Bone marrow (tissue), 2 donors: ENCODE data around the gene DELE1.

Source experiments
- DNase-seq, 2 donors: peaks; one replicate each; lab custom pipeline; 2025; lab: John Stamatoyannopoulos, UW

The DELE1 gene, protein sequence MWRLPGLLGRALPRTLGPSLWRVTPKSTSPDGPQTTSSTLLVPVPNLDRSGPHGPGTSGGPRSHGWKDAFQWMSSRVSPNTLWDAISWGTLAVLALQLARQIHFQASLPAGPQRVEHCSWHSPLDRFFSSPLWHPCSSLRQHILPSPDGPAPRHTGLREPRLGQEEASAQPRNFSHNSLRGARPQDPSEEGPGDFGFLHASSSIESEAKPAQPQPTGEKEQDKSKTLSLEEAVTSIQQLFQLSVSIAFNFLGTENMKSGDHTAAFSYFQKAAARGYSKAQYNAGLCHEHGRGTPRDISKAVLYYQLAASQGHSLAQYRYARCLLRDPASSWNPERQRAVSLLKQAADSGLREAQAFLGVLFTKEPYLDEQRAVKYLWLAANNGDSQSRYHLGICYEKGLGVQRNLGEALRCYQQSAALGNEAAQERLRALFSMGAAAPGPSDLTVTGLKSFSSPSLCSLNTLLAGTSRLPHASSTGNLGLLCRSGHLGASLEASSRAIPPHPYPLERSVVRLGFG

DNA sequence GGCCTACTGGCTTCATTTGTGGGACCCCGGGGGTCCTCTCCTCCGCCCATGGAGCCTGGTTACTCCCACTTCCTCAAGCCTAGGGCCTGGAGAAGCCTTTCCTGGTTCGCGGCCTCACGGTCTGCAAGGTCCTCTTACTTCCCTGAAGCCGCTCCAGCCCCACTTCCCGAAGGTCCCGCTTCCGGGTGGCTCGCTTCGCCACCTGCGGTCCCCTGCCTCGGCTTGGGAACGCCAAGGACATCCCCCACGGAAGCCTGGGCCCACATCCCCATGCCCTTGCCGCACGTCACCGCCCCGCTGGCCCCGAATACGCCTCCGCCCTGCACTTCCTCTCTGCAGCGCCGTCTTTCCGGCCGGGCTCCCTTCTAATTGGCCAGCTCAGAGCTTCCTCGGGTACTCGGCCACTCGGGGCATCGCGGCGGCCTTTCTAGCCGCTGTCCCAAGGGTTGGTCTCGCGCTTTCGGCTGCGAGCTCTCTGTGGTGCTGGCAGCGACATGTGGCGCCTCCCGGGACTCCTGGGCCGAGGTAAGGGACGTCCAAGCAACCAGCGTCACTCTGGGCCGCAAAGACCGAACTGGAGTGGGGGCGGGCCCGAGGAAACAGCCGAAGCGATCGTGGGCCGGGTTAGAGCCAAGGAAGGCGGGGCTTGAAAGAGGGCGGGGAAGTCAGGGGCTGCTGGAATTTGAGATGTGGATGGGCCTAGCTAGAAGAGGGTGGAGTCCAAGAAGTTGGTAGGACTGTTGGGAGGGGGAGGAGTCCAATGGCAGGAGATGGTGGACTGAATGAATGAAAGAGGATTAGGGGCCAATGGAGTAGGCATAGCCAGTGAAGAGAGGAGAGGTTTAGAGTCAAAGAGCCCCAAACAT is at the start of gene DELE1:
Gene DELE1, plus strand, starts transcription at position 424 of the 866 bp plus-strand sequence. Its CDS starts 71 bp downstream, at position 495.
- DNase-seq, result peak; percentile 94 to 99

DNA sequence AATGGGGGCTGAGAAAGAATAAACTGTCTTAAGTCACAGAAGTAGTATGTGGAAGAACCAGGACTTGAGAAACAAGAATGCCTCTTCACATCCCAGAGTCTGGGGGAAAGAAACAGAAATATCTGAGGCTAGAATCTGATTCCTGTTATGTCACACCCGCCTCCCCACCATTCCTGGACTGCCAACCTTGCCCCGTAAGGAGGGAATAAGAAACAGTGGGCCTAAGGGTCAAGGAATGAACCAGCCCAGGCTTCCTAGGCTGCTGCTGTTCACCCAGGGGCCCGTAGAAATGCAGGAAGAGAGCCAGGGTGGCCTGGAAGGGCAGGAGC is 49.8 kb upstream of the DELE1 start:
- DNase-seq, result no peak

DNA sequence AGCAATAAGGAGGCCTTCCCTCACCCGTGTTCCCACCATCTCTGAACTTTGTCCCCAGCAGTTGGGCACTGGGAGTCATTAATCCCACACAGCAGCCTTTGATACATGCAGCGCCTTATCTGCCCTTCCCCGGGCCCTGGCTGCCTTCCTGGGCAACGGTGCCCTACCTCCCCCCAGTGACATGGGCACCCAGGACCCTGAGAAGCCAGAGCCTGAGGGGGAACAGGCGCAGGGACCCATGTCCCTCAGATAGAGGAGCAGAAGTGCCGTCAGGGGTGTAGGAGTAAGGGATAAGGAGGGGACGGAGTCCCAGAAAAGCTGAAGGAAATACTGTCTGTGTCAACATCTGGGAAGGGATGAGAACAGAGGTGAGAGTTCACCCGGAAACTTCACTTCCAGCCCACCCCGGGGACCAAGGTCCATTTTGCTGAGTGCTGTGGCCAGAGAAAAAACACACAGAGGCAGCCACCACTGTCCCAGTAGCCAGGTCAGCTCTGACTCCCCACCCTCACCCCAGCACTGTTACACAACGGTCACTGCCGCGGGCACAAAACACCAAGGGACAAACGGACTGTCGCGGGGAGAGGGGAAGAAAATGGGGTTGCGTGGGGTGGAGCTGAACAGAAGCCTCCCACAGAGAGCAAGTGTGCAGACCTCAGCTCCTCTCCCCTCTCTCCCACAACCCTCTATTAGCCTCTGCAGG is 49.3 kb upstream of the DELE1 start:
- DNase-seq, result no peak

DNA sequence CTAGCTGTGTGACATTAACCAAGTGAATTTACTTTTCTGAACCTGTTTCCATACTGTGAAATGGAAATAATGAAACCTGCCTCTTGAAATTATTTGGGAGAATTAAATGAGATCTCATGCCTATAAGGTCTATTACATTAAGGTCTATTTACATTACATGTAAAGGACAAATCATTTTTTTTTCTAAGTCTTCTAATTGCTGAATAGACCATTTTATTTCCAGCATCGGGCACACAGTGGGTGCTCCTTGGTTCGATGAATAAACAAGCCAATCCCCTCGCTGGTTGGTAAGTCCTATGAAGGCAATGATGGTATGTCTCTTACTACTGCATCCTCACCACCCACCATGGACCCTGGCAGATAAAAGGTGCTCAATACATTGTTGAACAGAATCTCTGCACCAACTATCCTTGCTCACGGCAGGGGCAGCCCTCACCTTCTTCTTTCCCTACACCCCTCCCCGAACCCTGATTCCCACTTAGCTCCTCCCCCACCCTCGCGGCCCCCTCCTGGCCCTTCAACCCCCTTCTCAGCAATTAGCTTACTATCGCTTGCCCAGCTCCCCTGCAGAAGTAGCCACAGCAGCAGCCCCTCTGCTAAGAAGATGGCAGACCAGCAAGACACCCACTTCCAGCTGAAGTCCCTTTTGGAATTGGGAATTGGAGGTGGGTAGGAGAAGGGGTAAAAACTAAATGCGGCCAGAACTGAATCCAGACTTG is 48.5 kb upstream of the DELE1 start:
- DNase-seq, result no peak

DNA sequence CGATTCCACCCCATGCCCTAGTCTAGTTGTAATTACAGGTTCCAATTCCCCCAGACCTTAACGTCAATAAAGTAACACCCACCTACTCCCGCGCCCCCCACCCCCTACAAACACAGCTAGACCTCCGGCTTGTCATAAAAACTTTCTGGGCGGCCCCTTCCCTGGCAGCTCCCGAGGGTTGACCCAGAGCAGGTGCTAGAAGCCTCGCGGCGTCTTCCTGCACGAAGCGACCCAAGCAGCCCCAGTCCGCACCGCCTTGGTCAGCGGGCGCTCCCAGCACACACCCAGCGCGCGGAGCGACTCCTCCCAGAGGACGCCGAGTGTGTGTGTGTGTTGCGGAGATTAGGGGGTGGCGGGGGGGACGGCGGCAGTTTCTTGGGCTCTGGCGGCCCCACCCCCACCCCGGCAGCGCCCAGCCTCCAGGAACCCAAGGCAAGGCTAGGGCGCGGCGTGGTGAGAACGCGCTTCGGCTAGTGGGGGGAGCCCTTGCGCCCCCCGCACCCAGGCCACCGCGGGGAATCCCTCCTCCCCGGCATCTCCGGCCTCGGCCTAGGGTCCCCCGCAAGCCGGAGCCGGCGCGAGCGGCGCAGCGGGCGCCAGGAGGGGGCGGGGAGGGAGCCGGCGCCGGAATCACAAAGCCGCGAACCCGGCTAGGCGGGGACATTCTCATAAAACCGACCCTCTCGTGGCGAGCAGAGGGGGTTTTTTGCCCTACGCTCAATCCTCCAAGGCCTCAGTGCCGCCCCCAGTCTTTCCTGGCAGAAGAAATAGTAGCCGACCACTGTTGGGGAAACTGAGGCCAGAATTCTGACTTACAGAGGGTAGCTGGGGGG is 47.7 kb upstream of the DELE1 start:
- DNase-seq, result no peak

DNA sequence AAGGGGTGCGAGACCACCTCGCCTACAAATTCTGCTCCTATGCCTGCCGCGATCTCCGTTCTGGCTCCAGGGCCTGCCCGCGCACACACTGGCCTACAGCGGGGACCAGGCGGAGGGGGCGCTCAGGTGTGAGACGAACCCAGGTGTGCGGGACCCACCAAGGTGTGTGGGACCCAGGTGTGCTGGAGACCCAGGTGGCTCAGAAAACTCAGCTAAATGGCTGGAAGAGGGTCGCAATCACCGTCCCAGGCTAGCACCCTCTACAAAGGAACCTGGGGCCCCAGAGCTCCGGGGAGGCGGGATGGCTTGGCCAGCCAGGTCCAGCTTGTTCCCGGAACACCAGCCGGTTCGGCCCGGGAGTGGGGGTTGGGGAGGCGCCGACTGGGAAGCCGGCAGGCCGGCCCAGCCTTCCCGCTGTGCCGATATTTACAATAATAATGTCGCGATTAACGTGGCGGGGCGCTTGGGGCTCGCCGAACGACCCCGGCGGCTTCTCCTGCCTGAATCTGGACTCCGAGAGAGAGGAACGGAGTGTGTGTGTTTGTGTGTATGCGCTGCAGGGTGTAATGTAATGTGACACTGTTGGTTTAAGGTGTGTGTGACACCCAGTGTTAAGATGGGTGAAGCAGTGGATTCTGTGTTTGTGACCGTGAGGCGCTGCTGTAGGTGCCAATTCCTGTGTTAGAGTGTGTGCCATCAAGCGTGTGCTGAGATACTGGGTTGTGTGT is 46.9 kb upstream of the DELE1 start:
- no peak for DNase-seq

DNA sequence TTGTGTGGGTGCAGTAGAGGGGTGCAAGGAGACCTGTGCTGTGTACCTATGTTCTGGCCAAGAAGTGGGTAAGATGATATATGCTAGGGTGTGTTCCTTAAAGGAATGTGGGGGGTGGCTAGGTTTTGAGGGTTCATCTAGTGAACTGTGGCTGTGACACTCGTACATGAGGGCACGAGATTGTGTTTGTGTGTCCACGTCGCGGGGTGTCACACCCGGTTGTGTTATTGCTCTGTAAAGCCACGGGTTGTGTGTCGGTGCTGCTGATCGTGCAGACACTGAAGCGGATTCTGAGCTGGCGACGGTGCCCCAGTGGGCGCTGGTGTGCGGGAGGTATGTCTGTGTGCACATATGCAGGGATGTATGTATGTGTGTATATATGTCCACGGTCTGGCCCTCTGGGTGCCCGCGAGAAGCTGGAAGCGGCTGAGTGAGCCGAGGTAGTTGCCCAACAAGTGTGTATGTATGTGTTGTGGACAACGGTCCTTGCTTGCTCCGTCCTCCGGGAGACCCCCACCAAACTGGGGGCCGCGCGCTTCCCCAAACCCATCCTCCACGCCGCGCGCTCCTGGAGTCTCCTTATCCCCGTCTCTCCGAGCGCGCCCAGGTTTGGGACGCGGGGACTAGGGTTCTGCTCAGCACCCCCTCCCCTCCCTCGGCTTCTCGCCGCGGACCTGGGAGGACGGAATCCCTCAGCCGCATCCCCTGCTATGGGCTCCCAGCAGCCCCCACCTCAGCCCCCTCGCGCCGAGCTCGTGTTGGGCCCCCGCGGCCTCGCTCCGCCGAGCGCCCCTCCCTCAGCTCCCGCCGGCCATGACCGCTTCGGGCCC is 46.1 kb upstream of the DELE1 start:
- DNase-seq, result no peak

DNA sequence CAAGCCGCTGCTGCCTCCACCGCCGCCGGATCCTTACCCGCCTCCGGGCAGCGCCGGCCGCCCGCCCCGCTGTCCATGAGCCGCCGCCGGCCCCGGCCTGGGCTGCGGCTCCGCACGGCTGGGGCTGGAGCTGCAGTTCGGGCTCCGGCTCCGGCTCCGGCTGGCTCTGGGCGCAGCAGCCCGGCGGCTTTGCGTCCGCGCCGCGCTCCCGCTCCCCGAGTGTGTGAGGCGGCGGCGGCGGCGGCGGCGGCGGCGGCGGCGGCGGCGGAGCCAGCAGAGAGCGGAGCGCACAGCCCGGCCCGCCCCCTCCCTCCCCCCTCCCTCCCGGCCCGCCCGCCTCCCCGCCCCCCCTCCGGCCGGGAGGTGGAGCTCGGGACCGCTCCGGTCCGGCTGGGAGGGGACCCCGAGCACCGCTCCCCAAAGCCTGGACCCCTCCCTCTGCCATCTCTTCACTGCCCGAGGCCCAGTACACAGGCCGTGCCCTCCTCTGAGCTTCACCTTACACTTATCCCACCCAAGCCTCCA is 45.4 kb upstream of the DELE1 start, which contains the start of gene PCDH1:
Gene PCDH1, minus strand, starts transcription at position 225 of the 525 bp plus-strand sequence. Its CDS starts 148 bp downstream, at position 77.
- DNase-seq, result no peak

DNA sequence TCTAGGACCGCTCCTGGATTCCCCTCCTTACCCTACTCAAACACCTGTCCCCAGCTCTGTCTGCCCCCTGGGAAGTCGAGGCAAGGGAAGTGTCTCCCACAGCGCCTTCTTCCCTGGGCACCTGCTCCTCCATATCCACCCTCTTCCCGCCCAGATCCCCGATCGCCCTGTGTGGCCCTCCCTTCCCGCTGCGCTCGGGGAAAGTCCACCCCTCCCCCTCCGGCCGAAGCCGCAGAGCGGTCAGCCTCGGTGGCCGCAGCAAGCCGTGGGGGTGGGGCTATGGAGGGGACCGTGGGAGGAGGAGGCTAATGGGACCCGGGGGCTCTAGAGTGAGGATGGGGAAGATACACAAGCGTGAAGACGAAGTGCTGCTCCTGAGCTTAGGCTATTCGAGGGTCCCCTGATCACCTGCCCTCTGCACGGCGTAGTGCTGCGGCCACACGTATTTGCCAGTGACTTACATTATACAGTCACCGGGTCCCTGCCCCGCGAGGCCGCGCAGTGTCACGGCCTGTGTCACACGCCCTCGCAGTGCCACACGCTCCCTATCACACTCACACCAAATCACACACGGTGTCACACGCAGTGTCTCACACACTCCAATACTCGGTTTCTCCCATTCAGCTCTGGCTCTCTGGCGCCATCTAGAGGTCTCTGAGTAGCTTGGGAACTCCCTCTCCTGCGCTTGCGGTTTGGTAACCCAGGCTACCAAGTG is 44.8 kb upstream of the DELE1 start:
- DNase-seq, result peak; percentile 56 to 89

DNA sequence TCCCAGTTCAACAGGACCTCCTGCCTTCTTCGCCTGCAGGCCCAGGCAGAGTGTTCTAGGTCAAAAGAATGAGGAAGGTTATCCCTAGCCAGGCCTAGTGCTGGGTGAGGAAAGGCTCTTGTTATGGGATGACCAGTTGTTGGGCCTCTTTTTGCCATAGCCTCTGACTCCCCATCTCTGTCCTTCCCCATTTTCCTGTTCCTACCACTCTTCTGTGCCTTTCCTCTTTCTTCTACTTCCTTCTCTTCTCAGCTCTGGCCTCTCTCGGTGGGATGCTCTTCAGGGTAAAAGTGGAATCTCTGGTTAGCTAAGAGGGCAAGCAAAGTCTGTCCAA is 44.3 kb upstream of the DELE1 start:
- DNase-seq, result no peak

DNA sequence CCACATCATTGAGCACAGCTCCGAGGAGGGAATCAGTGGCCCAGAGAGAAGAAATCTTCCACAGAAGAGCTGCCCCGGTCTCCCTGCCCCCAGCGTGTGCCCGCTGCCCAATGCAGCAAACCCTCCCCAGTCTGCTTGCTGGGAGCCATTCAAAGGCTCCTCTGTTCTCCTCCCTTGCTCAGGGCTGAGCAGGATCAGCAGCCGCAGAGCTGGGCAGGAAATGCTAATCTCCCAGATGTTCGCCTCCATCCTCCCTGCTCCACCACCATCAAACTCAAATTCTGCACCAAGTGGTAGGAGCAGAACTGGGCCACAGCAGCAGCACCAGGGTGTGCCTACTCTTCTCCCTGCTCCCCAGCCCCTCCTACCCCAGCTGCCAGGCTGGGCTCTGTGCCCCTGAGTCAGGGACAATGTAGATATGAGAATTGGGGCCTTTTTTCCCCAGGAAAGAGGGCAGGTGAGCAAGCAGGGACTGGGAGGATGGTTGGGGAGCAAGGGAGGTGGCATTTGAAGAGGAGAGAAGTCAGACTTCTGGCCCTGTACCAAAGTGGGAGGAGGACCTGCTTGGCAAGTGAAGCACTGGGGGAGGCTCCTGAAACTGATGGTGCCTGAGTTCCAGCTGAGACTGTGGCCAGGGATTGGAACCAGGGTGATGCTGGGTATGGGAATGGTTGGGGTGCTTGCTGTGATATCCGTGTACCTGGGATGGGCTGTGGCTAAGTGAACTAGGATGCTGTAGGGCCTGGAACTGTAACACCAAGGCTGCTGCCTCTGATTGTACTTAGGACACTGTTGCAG is 43.5 kb upstream of the DELE1 start:
- no peak for DNase-seq

DNA sequence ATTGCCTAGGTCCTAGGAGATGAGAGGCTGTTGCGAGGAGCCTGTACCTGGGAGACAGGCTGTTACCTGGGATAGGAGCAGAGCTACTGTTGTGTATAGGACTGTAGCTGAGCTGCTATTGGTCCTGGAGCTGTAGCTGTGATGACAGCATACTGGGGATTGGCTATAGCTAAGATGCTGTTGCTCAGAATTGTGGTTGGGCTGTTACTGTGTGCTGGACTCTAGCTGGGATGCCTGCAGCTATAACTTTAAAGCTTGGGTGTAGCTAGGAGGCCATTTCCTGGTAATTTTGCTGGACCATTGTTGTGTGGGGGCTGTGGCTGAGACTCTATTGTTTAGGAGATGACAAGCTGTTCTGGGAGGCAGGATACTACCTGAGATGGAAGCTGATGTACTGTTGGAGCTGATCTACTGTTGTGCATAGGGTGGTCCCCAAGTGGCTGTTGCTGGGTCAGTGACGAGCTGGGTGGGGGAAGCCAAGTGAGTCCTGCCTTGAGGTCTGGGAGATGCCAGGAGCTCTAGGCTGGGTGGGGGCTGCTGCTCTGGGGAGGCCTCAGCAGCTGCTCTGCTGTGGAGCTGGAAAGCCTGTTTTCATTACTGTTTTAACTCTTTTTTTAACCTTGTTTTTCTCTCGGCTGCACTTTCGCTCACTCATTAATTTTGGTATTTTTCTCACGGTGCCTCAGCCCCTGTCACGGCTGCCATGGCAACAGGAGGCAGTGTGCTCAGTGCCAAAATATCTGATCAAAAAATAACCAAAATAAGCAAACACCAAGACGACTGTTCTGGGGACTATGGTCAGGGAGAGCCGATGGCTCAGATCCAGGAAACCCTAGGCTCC is 42.5 kb upstream of the DELE1 start:
- no peak for DNase-seq

DNA sequence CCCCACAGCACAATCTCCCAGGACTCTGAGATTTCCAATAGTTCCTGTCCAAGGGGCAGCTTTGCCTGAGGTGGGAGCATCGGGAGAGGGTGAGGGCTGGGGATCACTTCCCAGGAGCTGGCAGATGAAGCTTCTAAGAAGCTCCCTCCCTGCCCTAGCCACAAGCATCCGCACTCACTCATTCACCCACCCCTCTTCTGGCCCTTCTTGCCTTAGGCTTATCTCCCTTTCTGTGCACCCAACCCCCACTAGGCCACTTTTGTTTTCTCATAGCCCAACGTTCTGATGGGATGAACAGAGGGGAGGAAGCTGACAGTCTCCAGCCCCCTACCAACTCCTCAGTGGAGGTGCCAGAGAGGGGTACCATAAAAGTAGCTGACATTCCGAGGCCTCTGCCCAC is 41.8 kb upstream of the DELE1 start:
- no peak for DNase-seq

DNA sequence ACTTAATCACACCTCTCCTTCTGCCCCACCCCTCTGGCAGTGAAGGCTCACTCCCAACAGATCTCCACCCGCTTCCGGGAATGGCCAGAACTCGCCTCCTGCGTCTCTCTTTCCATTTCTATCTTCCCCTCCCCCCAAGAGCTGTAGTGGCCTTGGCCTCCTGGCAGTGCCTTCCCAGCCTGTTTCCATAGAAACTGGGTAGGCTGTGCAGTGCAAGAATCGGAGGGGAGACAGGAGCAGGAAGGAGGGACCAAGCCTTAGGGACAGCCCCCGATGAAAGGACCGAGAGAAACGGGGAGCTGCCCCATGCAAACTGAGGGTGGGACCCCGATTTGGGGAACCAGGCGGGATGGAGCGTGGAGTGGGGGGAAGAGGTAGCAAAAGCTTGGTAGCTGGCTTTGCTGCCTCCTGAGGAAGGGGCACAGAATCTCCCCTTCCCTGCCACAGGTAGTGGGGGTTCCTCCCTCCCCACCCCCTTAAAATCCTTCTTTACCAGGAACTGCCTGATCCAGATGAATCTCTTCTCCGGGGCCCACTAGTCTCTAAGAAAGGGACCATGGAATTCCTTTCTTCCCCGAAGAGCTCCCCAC is 41.0 kb upstream of the DELE1 start:
- DNase-seq, result no peak

DNA sequence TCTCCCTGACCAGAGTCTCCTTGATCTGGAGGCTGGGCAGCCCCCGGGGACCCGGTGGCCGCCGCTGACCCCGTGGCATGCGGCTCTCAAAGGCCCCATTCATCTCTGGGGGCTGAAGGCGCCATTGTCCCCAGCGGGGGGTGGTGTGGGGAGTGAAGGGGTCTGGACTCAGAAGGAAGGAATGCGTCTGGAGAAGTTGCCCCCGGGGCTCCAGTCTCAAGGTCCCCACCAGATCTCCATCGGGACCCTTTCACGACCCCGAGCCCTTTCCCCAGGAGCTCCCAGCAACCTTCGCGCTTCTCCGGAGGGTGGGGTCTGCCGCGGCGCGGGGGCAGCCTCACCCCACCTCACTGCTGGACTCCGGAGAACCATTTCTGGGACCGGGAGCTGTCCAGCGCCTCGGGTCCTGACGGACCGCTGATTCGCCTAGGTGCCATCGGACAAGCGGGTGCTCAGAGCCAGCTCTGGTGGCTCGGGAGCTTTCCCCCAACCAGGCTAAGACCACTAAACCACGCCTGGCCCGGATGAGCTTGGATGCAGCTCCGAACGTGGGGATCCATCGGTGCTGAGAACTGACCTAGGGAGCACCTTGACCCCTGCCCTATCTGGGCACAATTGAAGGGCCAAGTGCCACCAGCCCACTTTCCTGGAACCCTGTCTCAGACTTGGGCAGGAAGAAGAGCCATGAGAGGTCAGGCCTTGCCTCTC is 40.3 kb upstream of the DELE1 start:
- DNase-seq, result no peak
